GM12891 (cell line): Measurements from ENCODE around the gene SMIM29.

Experiments
- DNase-seq: peaks from one replicate; pipeline ENCODE4 v3.0.0; 2011; ENCODE audit warnings: low spot score; ENCODE audit not compliant: insufficient read length
- FAIRE-seq: peaks from 2 replicates; lab custom pipeline; 2011; peaks lifted over from hg19 to GRCh38; lab: Jason Lieb, UNC
- PAX5 ChIP-seq: IDR thresholded peaks from 2 replicates; pipeline ENCODE4 v1.6.1; 2011; ENCODE audit warnings: low read length, moderate library complexity, mild to moderate bottlenecking; ENCODE audit not compliant: insufficient read depth, severe bottlenecking
- POLR2A ChIP-seq: IDR thresholded peaks from 2 replicates; pipeline ENCODE4 v1.6.1; 2011; ENCODE audit warnings: low read depth, low read length, control low read depth
- POLR2AphosphoS5 ChIP-seq: IDR thresholded peaks from 2 replicates; pipeline ENCODE4 v1.6.1; 2011; ENCODE audit warnings: low read depth, low read length, control low read depth
- POU2F2 ChIP-seq: IDR thresholded peaks from 2 replicates; pipeline ENCODE4 v1.6.1; 2011; ENCODE audit warnings: low read depth, mild to moderate bottlenecking, control low read depth, low read length, moderate library complexity
- SPI1 ChIP-seq: IDR thresholded peaks from 2 replicates; pipeline ENCODE4 v1.6.1; 2011; ENCODE audit warnings: low read depth, low read length, control low read depth
- TAF1 ChIP-seq: IDR thresholded peaks from 2 replicates; pipeline ENCODE4 v1.6.1; 2011; ENCODE audit warnings: low read depth, low read length, control low read depth

The SMIM29 gene

GRCh38 chr6:34223956-34224940 lies 24.6 kb downstream of the SMIM29 start:
- DNase-seq (peak; percentile 95), FAIRE-seq (peak; percentile 93)
- no peak for TF ChIP-seq POLR2AphosphoS5
- TF ChIP-seq POU2F2, result no peak
- TF ChIP-seq PAX5, result no peak
- no peak for TF ChIP-seq TAF1
- peak; percentile 62 for TF ChIP-seq SPI1
- TF ChIP-seq POLR2A, result no peak; the same call in 1 of the 2 replicates

- FAIRE-seq, result no peak
These were observed 25.3 kb downstream of the SMIM29 start for GRCh38 chr6:34223381-34223955.

GRCh38 chr6:34218691-34219090 lies 30.1 kb downstream of the SMIM29 start:
- TF ChIP-seq POLR2A (no peak), POU2F2 (no peak), POLR2AphosphoS5 (no peak), PAX5 (no peak), SPI1 (no peak), TAF1 (no peak)
- FAIRE-seq (no peak), DNase-seq (no peak)

More at GRCh38 chr6:34223381-34223955, 25.3 kb downstream of the SMIM29 start:
- DNase-seq, result no peak
- TF ChIP-seq PAX5 (no peak), POLR2AphosphoS5 (no peak), SPI1 (no peak), POU2F2 (no peak), TAF1 (no peak), POLR2A (no peak)

DNA sequence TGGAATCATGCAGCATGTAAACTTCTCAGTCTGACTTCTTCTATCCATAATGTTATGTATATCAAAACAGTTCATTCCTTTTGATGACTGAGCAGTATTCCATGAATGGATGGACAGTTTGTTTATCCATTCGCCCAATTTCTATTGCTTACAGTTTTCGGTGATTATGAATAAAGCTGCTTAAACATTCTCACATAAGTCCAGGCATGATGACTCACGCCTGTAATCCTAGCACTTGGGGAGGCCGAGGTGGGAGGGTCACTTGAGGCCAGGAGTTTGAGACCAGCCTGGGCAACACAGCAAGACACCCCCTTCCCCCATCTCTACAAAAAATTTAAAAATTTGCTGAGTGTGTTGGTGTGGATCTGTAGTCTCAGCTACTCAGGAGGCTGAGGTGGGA lies 35.0 kb downstream of the SMIM29 start:
- TF ChIP-seq SPI1 (no peak), POLR2AphosphoS5 (no peak)
- FAIRE-seq (no peak), DNase-seq (no peak)

DNA sequence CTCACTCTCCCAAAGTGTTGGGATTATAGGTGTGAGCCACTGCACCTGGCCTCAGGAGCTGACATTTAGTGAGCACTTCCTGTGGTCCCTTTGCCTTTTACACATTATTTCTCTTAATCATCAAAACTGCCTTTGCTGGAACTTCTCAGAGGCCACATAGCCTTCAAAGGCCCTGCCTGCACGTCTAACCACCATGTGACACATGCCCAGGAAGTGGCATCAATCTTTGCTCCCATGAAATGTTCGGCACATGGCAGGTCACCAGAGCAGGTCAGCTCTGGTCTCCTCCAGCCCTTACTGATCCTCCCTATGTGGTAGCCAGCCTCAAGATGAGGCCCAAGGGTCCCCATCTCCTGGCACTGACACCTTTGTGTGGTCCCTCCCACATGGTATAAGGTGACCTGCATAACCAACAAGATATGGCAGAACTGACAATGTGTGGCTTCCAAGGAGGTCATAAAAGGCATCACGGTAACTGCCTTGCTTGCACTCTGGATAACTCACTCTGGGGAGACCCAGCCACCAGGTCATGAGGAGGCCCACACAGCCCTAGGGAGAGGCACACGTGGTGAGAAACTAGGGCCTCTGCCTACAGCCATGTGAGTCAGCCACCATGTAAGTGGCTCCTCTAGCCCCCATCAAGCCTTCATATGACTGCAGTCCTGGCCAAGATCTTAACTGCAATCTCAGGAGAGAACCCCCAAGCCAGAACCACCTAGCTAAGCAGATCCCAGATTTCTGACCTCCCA lies 40.9 kb downstream of the SMIM29 start:
- DNase-seq (no peak), FAIRE-seq (no peak)
- TF ChIP-seq POU2F2 (no peak), PAX5 (no peak), POLR2AphosphoS5 (no peak), TAF1 (no peak)

GRCh38 chr6:34206726-34207125 lies 42.1 kb downstream of the SMIM29 start:
- TF ChIP-seq PAX5 (no peak), SPI1 (no peak), POLR2A (no peak)
- FAIRE-seq (no peak), DNase-seq (no peak)

DNA sequence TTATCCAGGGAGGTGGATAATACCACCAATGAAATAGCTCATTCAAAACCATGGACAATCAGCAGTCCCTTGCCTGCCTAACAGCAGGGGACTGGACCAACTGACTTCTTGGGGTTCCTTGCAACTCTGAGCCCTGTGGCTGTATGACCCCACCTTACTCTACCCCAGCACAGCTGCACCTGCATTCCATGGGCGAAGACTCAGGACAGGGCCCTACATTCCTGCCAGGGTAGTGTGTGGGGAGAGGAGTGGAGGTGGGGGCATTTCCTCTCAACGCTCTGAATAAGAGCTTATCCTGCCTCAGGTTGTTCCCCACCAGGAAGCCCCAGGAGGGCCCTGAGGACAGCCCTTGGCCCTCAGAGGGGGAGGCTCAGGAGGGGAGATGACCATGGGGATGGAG lies 42.9 kb downstream of the SMIM29 start:
- FAIRE-seq (no peak), DNase-seq (no peak)
- no peak for TF ChIP-seq POLR2A
- no peak for TF ChIP-seq SPI1
- TF ChIP-seq POLR2AphosphoS5, result no peak
- TF ChIP-seq TAF1, result no peak
- no peak for TF ChIP-seq POU2F2
- no peak for TF ChIP-seq PAX5

- no peak for FAIRE-seq
- no peak for DNase-seq
These were observed 43.3 kb downstream of the SMIM29 start for GRCh38 chr6:34205466-34205865.

DNA sequence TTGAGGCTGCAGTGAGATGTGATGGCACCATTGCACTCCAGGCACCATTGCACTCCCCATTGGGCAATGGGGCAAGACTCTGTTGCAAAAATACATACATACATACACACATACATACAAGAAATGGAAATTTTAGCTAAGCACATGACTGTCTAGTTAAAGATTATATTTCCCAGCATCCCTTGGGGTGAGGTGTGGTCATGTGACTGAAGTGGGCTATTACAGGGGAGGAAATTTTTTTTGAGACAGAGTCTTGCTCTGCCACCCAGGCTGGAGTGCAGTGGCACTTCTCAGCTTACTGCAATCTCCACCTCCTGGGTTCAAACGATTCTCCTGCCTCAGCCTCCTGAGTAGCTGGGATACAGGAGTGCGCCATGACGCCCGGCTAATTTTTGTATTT lies 44.1 kb downstream of the SMIM29 start:
- TF ChIP-seq TAF1 (no peak), PAX5 (no peak), POU2F2 (no peak), POLR2A (no peak), POLR2AphosphoS5 (no peak), SPI1 (no peak)
- DNase-seq, result no peak
- FAIRE-seq, result no peak

More at GRCh38 chr6:34205466-34205865, 43.3 kb downstream of the SMIM29 start:
- TF ChIP-seq POLR2A (no peak), SPI1 (no peak), POLR2AphosphoS5 (no peak), PAX5 (no peak), POU2F2 (no peak), TAF1 (no peak)
